Measurements from ENCODE around the gene SLC9A9. TPM values are rescaled to one million over a fixed set of nuclear protein-coding genes. Genes with fewer than 3 reads are reported as not detected.

SLC9A9 gene
- total RNA-seq, 2 donors from 2014 or later, result 23.6 to 31.0 TPM

DNA sequence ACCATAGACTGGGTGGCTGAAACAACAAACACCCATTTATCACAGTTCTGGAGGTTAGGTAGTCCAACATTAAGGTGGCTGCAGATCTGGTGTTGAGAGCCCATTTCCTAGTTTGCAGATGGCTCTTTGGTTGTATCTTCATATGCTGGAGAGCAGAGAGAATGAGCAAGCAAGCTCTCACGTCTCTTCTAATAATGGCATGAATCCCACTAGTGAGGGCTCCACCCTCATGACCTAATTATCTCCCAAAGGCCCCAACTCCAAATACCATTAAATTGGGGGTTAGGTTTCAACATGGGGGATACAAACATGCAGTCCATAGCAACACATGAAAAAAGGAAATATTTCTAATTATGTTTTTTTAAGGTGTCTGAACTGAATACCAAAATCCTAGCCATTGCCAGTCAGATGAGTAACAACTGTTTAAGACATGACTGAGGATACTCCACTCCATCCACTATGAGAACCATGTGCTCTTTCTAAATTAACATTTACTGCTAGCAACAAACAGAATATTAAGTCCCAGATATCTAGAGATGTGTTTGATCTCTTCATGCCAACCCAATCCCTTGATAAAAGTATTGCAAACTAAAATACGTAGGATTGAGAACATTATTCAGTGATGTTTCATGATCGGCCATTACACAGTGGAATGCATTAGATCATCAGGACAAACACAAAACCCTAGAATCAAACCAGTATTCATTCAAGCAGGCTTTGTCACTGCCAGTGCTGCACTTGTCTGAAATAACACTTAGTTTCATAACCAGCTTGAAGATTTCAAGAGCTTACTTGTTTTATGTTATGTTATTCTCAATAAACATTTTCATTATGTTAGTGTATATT lies 340.3 kb downstream of the SLC9A9 start:
- H3K36me3 ChIP-seq, result no peaks in the 10 kb centered on the region
- no peak for TF ChIP-seq POLR2A (IDR thresholded peaks at IDR 0.05)
- TF ChIP-seq CTCF (IDR thresholded peaks at IDR 0.05), result no peak
- no peak for TF ChIP-seq POLR2AphosphoS5 (IDR thresholded peaks at IDR 0.05)
- H3K27me3 ChIP-seq (replicated peaks; ENCODE audit: insufficient read depth), result no peaks in the 10 kb centered on the region
- no peak overlapping the region for H3K4me3 ChIP-seq
- no peak overlapping the region for H3K27ac ChIP-seq
- WGBS, result 61% methylated on average over 3 of the region's 3 CpGs
- intact Hi-C loops (cut with DNase I), result no loop called here
- no peak for DNase-seq (ENCODE audit: low spot score)
- no peaks in the 10 kb centered on the region for H3K9me3 ChIP-seq
- no peaks in the 10 kb centered on the region for H3K4me1 ChIP-seq (replicated peaks)

GRCh38 chr3:143506190-143506589 lies 342.1 kb downstream of the SLC9A9 start:
- TF ChIP-seq POLR2A (IDR thresholded peaks at IDR 0.05) (no peak), POLR2AphosphoS5 (IDR thresholded peaks at IDR 0.05) (no peak), CTCF (IDR thresholded peaks at IDR 0.05) (no peak)
- intact Hi-C loops (cut with DNase I), result no loop called here

GRCh38 chr3:143503325-143503885 lies 344.9 kb downstream of the SLC9A9 start:
- H3K27me3 ChIP-seq (replicated peaks; ENCODE audit: insufficient read depth), result no peaks in the 10 kb centered on the region
- no peaks in the 10 kb centered on the region for H3K36me3 ChIP-seq
- TF ChIP-seq POLR2A (IDR thresholded peaks at IDR 0.05) (no peak), CTCF (IDR thresholded peaks at IDR 0.05) (no peak), POLR2AphosphoS5 (IDR thresholded peaks at IDR 0.05) (no peak)
- no peak for DNase-seq (ENCODE audit: low spot score)
- H3K27ac ChIP-seq, result no peak overlapping the region
- H3K9me3 ChIP-seq, result no peaks in the 10 kb centered on the region
- intact Hi-C loops (cut with DNase I), result no loop called here
- WGBS, result 97% methylated on average over 2 of the region's 4 CpGs
- H3K4me3 ChIP-seq, result no peak overlapping the region
- H3K4me1 ChIP-seq (replicated peaks), result no peaks in the 10 kb centered on the region

More at GRCh38 chr3:143506190-143506589, 342.1 kb downstream of the SLC9A9 start:
- no peaks in the 10 kb centered on the region for H3K27me3 ChIP-seq (replicated peaks; ENCODE audit: insufficient read depth)
- no peak for DNase-seq (ENCODE audit: low spot score)
- no peak overlapping the region for H3K27ac ChIP-seq
- no peaks in the 10 kb centered on the region for H3K9me3 ChIP-seq
- H3K36me3 ChIP-seq, result no peaks in the 10 kb centered on the region
- no peak overlapping the region for H3K4me3 ChIP-seq
- H3K4me1 ChIP-seq (replicated peaks), result no peaks in the 10 kb centered on the region

DNA sequence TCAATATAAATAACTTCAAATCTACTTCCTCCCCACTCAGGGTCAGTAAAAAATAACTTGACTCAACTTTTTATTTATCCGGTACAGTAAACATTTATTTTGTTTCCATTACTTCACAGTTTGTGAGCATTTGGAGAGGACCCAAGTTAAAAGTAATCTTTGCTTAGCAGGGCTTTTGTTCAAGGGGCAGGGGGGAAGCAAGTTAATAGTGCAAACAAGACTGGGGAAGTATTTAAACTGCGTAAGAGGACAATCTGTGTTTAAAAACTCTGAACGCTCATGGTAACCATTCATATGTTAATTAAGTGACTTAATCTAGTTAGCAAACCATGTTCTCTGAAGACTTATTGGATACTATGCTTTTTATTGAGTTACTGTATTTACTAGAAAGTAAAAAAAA lies 346.2 kb downstream of the SLC9A9 start:
- H3K27me3 ChIP-seq (replicated peaks; ENCODE audit: insufficient read depth), result no peaks in the 10 kb centered on the region
- no peak overlapping the region for H3K4me3 ChIP-seq
- no peak overlapping the region for H3K27ac ChIP-seq
- no peaks in the 10 kb centered on the region for H3K36me3 ChIP-seq
- no peak for DNase-seq (ENCODE audit: low spot score)
- no peak for TF ChIP-seq POLR2A (IDR thresholded peaks at IDR 0.05)
- no peak for TF ChIP-seq POLR2AphosphoS5 (IDR thresholded peaks at IDR 0.05)
- no peak for TF ChIP-seq CTCF (IDR thresholded peaks at IDR 0.05)
- 56% methylated on average over 3 of the region's 3 CpGs for WGBS
- no peaks in the 10 kb centered on the region for H3K4me1 ChIP-seq (replicated peaks)
- intact Hi-C loops (cut with DNase I), result no loop called here
- no peaks in the 10 kb centered on the region for H3K9me3 ChIP-seq

All from prostate gland (tissue), 2 donors.